ENCODE results near the gene LRTM2. TPM values are rescaled to one million over a fixed set of nuclear protein-coding genes. Genes with fewer than 3 reads are reported as not detected.

Gene LRTM2
- total RNA-seq, 1 experiment from 2014 or later = not detected

DNA sequence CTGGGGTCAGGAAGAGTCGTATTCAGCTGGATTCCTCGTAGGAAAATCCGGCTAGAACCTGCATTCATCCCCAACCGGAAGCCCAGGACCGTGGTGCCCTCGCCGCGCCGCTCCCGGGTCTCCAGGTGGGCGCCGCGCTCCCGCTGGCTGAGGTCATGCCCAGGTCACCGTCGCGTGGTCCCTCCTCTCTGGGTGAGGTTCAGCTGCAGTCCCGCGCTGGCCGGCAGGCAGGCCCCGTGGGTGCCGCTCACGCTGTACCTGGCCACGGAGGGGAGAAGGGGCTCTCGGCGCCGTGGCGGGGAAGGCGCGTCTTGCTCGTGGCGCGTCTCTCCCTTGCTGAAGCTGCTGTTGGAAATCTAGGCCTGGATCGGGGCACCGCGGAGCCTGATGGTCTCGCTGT, 44.5 kb downstream of the LRTM2 start:
- H3K27me3 ChIP-seq (replicated peaks; ENCODE audit: control insufficient read depth, insufficient read depth, low read length) = no peaks in the 10 kb centered on the region
- TF ChIP-seq, protein P1, sequence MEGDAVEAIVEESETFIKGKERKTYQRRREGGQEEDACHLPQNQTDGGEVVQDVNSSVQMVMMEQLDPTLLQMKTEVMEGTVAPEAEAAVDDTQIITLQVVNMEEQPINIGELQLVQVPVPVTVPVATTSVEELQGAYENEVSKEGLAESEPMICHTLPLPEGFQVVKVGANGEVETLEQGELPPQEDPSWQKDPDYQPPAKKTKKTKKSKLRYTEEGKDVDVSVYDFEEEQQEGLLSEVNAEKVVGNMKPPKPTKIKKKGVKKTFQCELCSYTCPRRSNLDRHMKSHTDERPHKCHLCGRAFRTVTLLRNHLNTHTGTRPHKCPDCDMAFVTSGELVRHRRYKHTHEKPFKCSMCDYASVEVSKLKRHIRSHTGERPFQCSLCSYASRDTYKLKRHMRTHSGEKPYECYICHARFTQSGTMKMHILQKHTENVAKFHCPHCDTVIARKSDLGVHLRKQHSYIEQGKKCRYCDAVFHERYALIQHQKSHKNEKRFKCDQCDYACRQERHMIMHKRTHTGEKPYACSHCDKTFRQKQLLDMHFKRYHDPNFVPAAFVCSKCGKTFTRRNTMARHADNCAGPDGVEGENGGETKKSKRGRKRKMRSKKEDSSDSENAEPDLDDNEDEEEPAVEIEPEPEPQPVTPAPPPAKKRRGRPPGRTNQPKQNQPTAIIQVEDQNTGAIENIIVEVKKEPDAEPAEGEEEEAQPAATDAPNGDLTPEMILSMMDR (IDR thresholded peaks at IDR 0.05; ENCODE audit: insufficient read depth in 1 of 2, low read depth in 1 of 2, low read length in 1 of 2, severe bottlenecking in 1 of 2, unreplicated experiment in 1 of 2) = no peak
- no peak overlapping the region for H3K27ac Mint-ChIP-seq (ENCODE audit: unreplicated experiment)
- no peak overlapping the region for H3K4me3 ChIP-seq (ENCODE audit: low read depth, low read length)
- no TSS peak for BruUV-seq (replicated peaks)
- H3K9me3 ChIP-seq = no peaks in the 10 kb centered on the region
- intact Hi-C loops (cut with micrococcal nuclease; ENCODE audit: unreplicated experiment) = no loop called here
- CTCF ChIA-PET = no interaction called here
- H3K36me3 ChIP-seq (ENCODE audit: control insufficient read depth, insufficient read depth, low read length) = no peaks in the 10 kb centered on the region
- H3K27me3 Mint-ChIP-seq (ENCODE audit: insufficient read depth, unreplicated experiment) = peaks cover 5% of the 10 kb centered on the region
- no peaks in the 10 kb centered on the region for H3K4me1 Mint-ChIP-seq (ENCODE audit: low read depth, unreplicated experiment)
- peak in 1 of 2 experiments; percentile 25 for DNase-seq
- no peaks in the 10 kb centered on the region for H3K36me3 Mint-ChIP-seq (ENCODE audit: insufficient read depth, unreplicated experiment)
- 0 out of 2 replicates have a peak, but pooled peaks cover 3% of the 10 kb centered on the region for H3K4me1 ChIP-seq
- no peaks in the 10 kb centered on the region for H3K9me3 Mint-ChIP-seq (ENCODE audit: unreplicated experiment)
- no peak overlapping the region for H3K4me3 Mint-ChIP-seq (ENCODE audit: unreplicated experiment)
- POLR2A ChIA-PET = interaction anchor here (0.6 kb wide), 1 partner anchor 1200 kb away, joined by 3 read pairs; no protein-coding TSS in a partner anchor

DNA sequence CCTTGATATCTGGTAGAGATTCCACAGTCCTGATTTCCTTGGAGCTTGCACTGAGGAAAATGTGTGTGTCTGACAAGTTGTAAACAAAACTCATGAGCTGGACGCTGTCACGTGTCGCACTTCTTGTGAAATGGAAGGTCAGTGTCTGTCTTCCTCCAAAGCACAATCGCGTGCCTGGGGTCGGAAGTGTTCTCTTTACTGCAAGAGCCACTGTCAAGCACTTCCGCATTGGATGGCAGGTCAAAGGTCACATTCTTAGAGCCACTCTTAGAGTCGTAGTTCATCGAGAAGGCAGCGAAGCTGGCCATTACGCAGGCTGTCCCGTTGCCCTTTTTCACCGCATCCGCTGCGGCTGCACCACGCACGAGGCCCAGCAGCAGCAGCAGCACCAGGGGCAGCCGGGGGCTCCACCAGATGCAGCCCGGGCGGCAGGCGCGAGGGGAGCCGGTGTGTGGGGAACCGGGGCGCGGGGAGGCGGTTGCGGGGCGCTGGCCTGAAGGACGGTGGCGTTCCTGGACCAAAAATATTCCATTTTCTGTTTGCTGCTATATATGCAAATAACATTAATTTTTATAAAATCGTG, 45.0 kb downstream of the LRTM2 start:
- H3K9me3 Mint-ChIP-seq (ENCODE audit: unreplicated experiment) = no peaks in the 10 kb centered on the region
- POLR2A ChIA-PET = interaction anchor here (0.6 kb wide), 1 partner anchor 1200 kb away, joined by 3 read pairs; no protein-coding TSS in a partner anchor
- intact Hi-C loops (cut with micrococcal nuclease; ENCODE audit: unreplicated experiment) = no loop called here
- peak; percentile 20 to 44 for DNase-seq
- H3K4me1 ChIP-seq = 0 out of 2 replicates have a peak, but pooled peaks cover 3% of the 10 kb centered on the region
- no peak overlapping the region for H3K4me3 Mint-ChIP-seq (ENCODE audit: unreplicated experiment)
- CTCF ChIA-PET = no interaction called here
- H3K4me1 Mint-ChIP-seq (ENCODE audit: low read depth, unreplicated experiment) = no peaks in the 10 kb centered on the region
- TF ChIP-seq, protein P1 (IDR thresholded peaks at IDR 0.05; ENCODE audit: insufficient read depth in 1 of 2, low read depth in 1 of 2, low read length in 1 of 2, severe bottlenecking in 1 of 2, unreplicated experiment in 1 of 2) = no peak
- H3K4me3 ChIP-seq (ENCODE audit: low read depth, low read length) = no peak overlapping the region
- no peaks in the 10 kb centered on the region for H3K9me3 ChIP-seq
- H3K27me3 Mint-ChIP-seq (ENCODE audit: insufficient read depth, unreplicated experiment) = peaks cover 6% of the 10 kb centered on the region
- no TSS peak for BruUV-seq (replicated peaks)
- H3K36me3 ChIP-seq (ENCODE audit: control insufficient read depth, insufficient read depth, low read length) = no peaks in the 10 kb centered on the region
- H3K36me3 Mint-ChIP-seq (ENCODE audit: insufficient read depth, unreplicated experiment) = no peaks in the 10 kb centered on the region
- H3K27me3 ChIP-seq (replicated peaks; ENCODE audit: control insufficient read depth, insufficient read depth, low read length) = no peaks in the 10 kb centered on the region
- no peak overlapping the region for H3K27ac Mint-ChIP-seq (ENCODE audit: unreplicated experiment)

DNA sequence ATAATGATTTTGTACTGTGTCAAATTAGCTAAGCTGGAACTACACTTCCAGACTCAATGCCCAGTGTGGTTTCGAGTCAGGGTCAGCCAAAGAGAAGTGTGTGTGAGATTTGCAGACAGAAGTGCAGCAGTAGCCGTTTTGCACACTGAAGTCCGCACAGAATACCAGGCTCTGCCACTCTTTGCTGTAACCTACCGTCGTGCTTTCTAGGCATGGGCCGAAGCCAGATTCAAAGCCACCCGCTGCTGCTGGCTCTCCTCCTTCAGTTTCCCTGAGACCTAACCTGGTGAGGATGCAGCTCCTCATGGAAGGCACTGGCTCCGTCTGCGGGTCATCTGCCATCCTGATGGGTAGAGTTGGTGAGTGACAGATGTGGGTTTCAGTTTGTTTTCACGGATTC, 48.8 kb downstream of the LRTM2 start:
- H3K9me3 Mint-ChIP-seq (ENCODE audit: unreplicated experiment) = no peaks in the 10 kb centered on the region
- ChIA-PET CTCF (no interaction called here), POLR2A (no interaction called here)
- intact Hi-C loops (cut with micrococcal nuclease; ENCODE audit: unreplicated experiment) = no loop called here
- no peak overlapping the region for H3K4me3 ChIP-seq (ENCODE audit: low read depth, low read length)
- DNase-seq = peak in 1 of 2 experiments; percentile 25
- no peaks in the 10 kb centered on the region for H3K36me3 Mint-ChIP-seq (ENCODE audit: insufficient read depth, unreplicated experiment)
- H3K27me3 ChIP-seq (replicated peaks; ENCODE audit: control insufficient read depth, insufficient read depth, low read length) = peaks cover 1% of the 10 kb centered on the region; the same call in 1 of the 2 replicates
- 0 out of 2 replicates have a peak, but pooled peaks cover 3% of the 10 kb centered on the region for H3K4me1 ChIP-seq
- H3K4me3 Mint-ChIP-seq (ENCODE audit: unreplicated experiment) = no peak overlapping the region
- no peaks in the 10 kb centered on the region for H3K4me1 Mint-ChIP-seq (ENCODE audit: low read depth, unreplicated experiment)
- TF ChIP-seq, protein P1 (IDR thresholded peaks at IDR 0.05; ENCODE audit: insufficient read depth in 1 of 2, low read depth in 1 of 2, low read length in 1 of 2, severe bottlenecking in 1 of 2, unreplicated experiment in 1 of 2) = no peak
- H3K27me3 Mint-ChIP-seq (ENCODE audit: insufficient read depth, unreplicated experiment) = peaks cover 6% of the 10 kb centered on the region
- no peak overlapping the region for H3K27ac Mint-ChIP-seq (ENCODE audit: unreplicated experiment)
- no peaks in the 10 kb centered on the region for H3K36me3 ChIP-seq (ENCODE audit: control insufficient read depth, insufficient read depth, low read length)
- no TSS peak for BruUV-seq (replicated peaks)
- H3K9me3 ChIP-seq = no peaks in the 10 kb centered on the region
